ENCODE measurements around the gene DOP1A.

DOP1A gene

GRCh38 chr6:83069633-83070032 lies 2.2 kb downstream of the DOP1A start:
- Histone ChIP-seq H3K14ac (ENCODE audit: low read length) (no peak overlapping the region), H3K36me3 (replicated peaks in 1 of 2; ENCODE audit: control insufficient read depth in 2 of 2, insufficient read depth in 2 of 2, low read length in 2 of 2) (no peaks in the 10 kb centered on the region), H3K79me1 (ENCODE audit: low read depth, low read length) (no peaks in the 10 kb centered on the region), H2BK12ac (ENCODE audit: low read length) (no peak overlapping the region), H3K4me1 (ENCODE audit: control insufficient read depth in 2 of 2, insufficient read depth in 1 of 2, low read depth in 1 of 2, low read length in 2 of 2) (peaks cover 2 to 8% of the 10 kb centered on the region in 2 donors), H4K91ac (ENCODE audit: low read depth, low read length, poor library complexity) (no peak overlapping the region), H2BK120ac (ENCODE audit: low read depth, low read length) (no peak overlapping the region), H3K18ac (ENCODE audit: low read length) (no peak overlapping the region), H4K8ac (ENCODE audit: low read depth, low read length) (no peak overlapping the region), H2BK15ac (ENCODE audit: low read length) (no peak overlapping the region), H3K27ac (replicated peaks; ENCODE audit: low read length) (no peak overlapping the region), H2BK5ac (ENCODE audit: low read length) (no peak overlapping the region), H3K27me3 (ENCODE audit: control insufficient read depth in 3 of 3, insufficient read depth in 3 of 3, low read depth in 1 of 3, low read length in 3 of 3) (no peaks in the 10 kb centered on the region), H3K9ac (ENCODE audit: low read depth, low read length, poor library complexity) (no peak overlapping the region), H2AFZ (ENCODE audit: low read length) (no peak overlapping the region), H3K4ac (ENCODE audit: low read length) (no peak overlapping the region), H3K4me3 (ENCODE audit: low read length in 2 of 2) (no peak overlapping the region), H3K9me3 (replicated peaks in 1 of 2; ENCODE audit: control insufficient read depth in 2 of 2, insufficient read depth in 1 of 2, low read depth in 1 of 2, low read length in 2 of 2) (no peaks in the 10 kb centered on the region), H3K23ac (ENCODE audit: low read depth, low read length, poor library complexity) (no peak overlapping the region), H3K4me2 (ENCODE audit: insufficient read depth, low read length, poor library complexity, severe bottlenecking) (no peak overlapping the region), H2AK5ac (ENCODE audit: low read depth, low read length) (no peak overlapping the region)
- no peak for DNase-seq (ENCODE audit: low spot score)

GRCh38 chr6:83071023-83071422 lies 3.6 kb downstream of the DOP1A start:
- H3K4ac ChIP-seq (ENCODE audit: low read length) = no peak overlapping the region
- H3K9ac ChIP-seq (ENCODE audit: low read depth, low read length, poor library complexity) = no peak overlapping the region
- H3K36me3 ChIP-seq (replicated peaks in 1 of 2; ENCODE audit: control insufficient read depth in 2 of 2, insufficient read depth in 2 of 2, low read length in 2 of 2) = no peaks in the 10 kb centered on the region
- peaks cover 0 to 6% of the 10 kb centered on the region in 2 donors for H3K4me1 ChIP-seq (ENCODE audit: control insufficient read depth in 2 of 2, insufficient read depth in 1 of 2, low read depth in 1 of 2, low read length in 2 of 2)
- H4K8ac ChIP-seq (ENCODE audit: low read depth, low read length) = no peak overlapping the region
- H3K23ac ChIP-seq (ENCODE audit: low read depth, low read length, poor library complexity) = no peak overlapping the region
- H2BK15ac ChIP-seq (ENCODE audit: low read length) = no peak overlapping the region
- H3K79me1 ChIP-seq (ENCODE audit: low read depth, low read length) = no peaks in the 10 kb centered on the region
- no peak overlapping the region for H3K27ac ChIP-seq (replicated peaks; ENCODE audit: low read length)
- no peak for DNase-seq (ENCODE audit: low spot score)
- H2BK5ac ChIP-seq (ENCODE audit: low read length) = no peak overlapping the region
- no peak overlapping the region for H2AFZ ChIP-seq (ENCODE audit: low read length)
- H4K91ac ChIP-seq (ENCODE audit: low read depth, low read length, poor library complexity) = no peak overlapping the region
- H3K14ac ChIP-seq (ENCODE audit: low read length) = no peak overlapping the region
- no peak overlapping the region for H3K18ac ChIP-seq (ENCODE audit: low read length)
- no peak overlapping the region for H2AK5ac ChIP-seq (ENCODE audit: low read depth, low read length)
- H2BK12ac ChIP-seq (ENCODE audit: low read length) = no peak overlapping the region
- H3K9me3 ChIP-seq (replicated peaks in 1 of 2; ENCODE audit: control insufficient read depth in 2 of 2, insufficient read depth in 1 of 2, low read depth in 1 of 2, low read length in 2 of 2) = no peaks in the 10 kb centered on the region
- H3K4me2 ChIP-seq (ENCODE audit: insufficient read depth, low read length, poor library complexity, severe bottlenecking) = no peak overlapping the region
- no peak overlapping the region for H3K4me3 ChIP-seq (ENCODE audit: low read length in 2 of 2)
- H2BK120ac ChIP-seq (ENCODE audit: low read depth, low read length) = no peak overlapping the region
- no peaks in the 10 kb centered on the region for H3K27me3 ChIP-seq (ENCODE audit: control insufficient read depth in 3 of 3, insufficient read depth in 3 of 3, low read depth in 1 of 3, low read length in 3 of 3)
- no CpG with 5 or more reads among the region's 4 CpGs for WGBS, 2 donors (ENCODE audit: extremely low coverage in 2 of 2, insufficient read length in 2 of 2, insufficient replicate concordance in 1 of 2)

- no peak for DNase-seq (ENCODE audit: low spot score)
- Histone ChIP-seq H3K4ac (ENCODE audit: low read length) (no peak overlapping the region), H2BK12ac (ENCODE audit: low read length) (no peak overlapping the region), H4K8ac (ENCODE audit: low read depth, low read length) (no peak overlapping the region), H2BK120ac (ENCODE audit: low read depth, low read length) (no peak overlapping the region), H2AK5ac (ENCODE audit: low read depth, low read length) (no peak overlapping the region), H3K9ac (ENCODE audit: low read depth, low read length, poor library complexity) (no peak overlapping the region), H3K14ac (ENCODE audit: low read length) (no peak overlapping the region), H2AFZ (ENCODE audit: low read length) (no peak overlapping the region), H3K18ac (ENCODE audit: low read length) (no peak overlapping the region), H2BK5ac (ENCODE audit: low read length) (no peak overlapping the region), H4K91ac (ENCODE audit: low read depth, low read length, poor library complexity) (no peak overlapping the region), H3K4me1 (ENCODE audit: control insufficient read depth in 2 of 2, insufficient read depth in 1 of 2, low read depth in 1 of 2, low read length in 2 of 2) (peaks cover 0 to 6% of the 10 kb centered on the region in 2 donors), H3K36me3 (replicated peaks in 1 of 2; ENCODE audit: control insufficient read depth in 2 of 2, insufficient read depth in 2 of 2, low read length in 2 of 2) (no peaks in the 10 kb centered on the region), H3K4me3 (ENCODE audit: low read length in 2 of 2) (no peak overlapping the region), H3K9me3 (replicated peaks in 1 of 2; ENCODE audit: control insufficient read depth in 2 of 2, insufficient read depth in 1 of 2, low read depth in 1 of 2, low read length in 2 of 2) (no peaks in the 10 kb centered on the region), H3K79me1 (ENCODE audit: low read depth, low read length) (no peaks in the 10 kb centered on the region), H3K27ac (replicated peaks; ENCODE audit: low read length) (no peak overlapping the region), H3K27me3 (ENCODE audit: control insufficient read depth in 3 of 3, insufficient read depth in 3 of 3, low read depth in 1 of 3, low read length in 3 of 3) (no peaks in the 10 kb centered on the region), H3K4me2 (ENCODE audit: insufficient read depth, low read length, poor library complexity, severe bottlenecking) (no peak overlapping the region), H2BK15ac (ENCODE audit: low read length) (no peak overlapping the region), H3K23ac (ENCODE audit: low read depth, low read length, poor library complexity) (no peak overlapping the region)
- WGBS, 2 donors (ENCODE audit: extremely low coverage in 2 of 2, insufficient read length in 2 of 2, insufficient replicate concordance in 1 of 2) = no CpG with 5 or more reads among the region's 1 CpG
Observed at GRCh38 chr6:83071707-83072106, 4.2 kb downstream of the DOP1A start.

- H4K91ac ChIP-seq (ENCODE audit: low read depth, low read length, poor library complexity) = no peak overlapping the region
- H3K36me3 ChIP-seq (replicated peaks in 1 of 2; ENCODE audit: control insufficient read depth in 2 of 2, insufficient read depth in 2 of 2, low read length in 2 of 2) = no peaks in the 10 kb centered on the region
- no peaks in the 10 kb centered on the region for H3K27me3 ChIP-seq (ENCODE audit: control insufficient read depth in 3 of 3, insufficient read depth in 3 of 3, low read depth in 1 of 3, low read length in 3 of 3)
- H3K23ac ChIP-seq (ENCODE audit: low read depth, low read length, poor library complexity) = no peak overlapping the region
- no peak for DNase-seq (ENCODE audit: low spot score)
- no peak overlapping the region for H2AFZ ChIP-seq (ENCODE audit: low read length)
- no peak overlapping the region for H3K4me3 ChIP-seq (ENCODE audit: low read length in 2 of 2)
- no peak overlapping the region for H3K9ac ChIP-seq (ENCODE audit: low read depth, low read length, poor library complexity)
- no peak overlapping the region for H2BK15ac ChIP-seq (ENCODE audit: low read length)
- H3K4ac ChIP-seq (ENCODE audit: low read length) = no peak overlapping the region
- no peak overlapping the region for H2BK120ac ChIP-seq (ENCODE audit: low read depth, low read length)
- no peak overlapping the region for H3K18ac ChIP-seq (ENCODE audit: low read length)
- H2AK5ac ChIP-seq (ENCODE audit: low read depth, low read length) = no peak overlapping the region
- no peak overlapping the region for H2BK5ac ChIP-seq (ENCODE audit: low read length)
- H3K79me1 ChIP-seq (ENCODE audit: low read depth, low read length) = no peaks in the 10 kb centered on the region
- H3K14ac ChIP-seq (ENCODE audit: low read length) = no peak overlapping the region
- no peak overlapping the region for H3K27ac ChIP-seq (replicated peaks; ENCODE audit: low read length)
- H3K4me1 ChIP-seq (ENCODE audit: control insufficient read depth in 2 of 2, insufficient read depth in 1 of 2, low read depth in 1 of 2, low read length in 2 of 2) = peaks cover 0 to 6% of the 10 kb centered on the region in 2 donors
- WGBS, 2 donors (ENCODE audit: extremely low coverage in 2 of 2, insufficient read length in 2 of 2, insufficient replicate concordance in 1 of 2) = no CpG with 5 or more reads among the region's 2 CpGs
- no peak overlapping the region for H2BK12ac ChIP-seq (ENCODE audit: low read length)
- H3K4me2 ChIP-seq (ENCODE audit: insufficient read depth, low read length, poor library complexity, severe bottlenecking) = no peak overlapping the region
- no peak overlapping the region for H4K8ac ChIP-seq (ENCODE audit: low read depth, low read length)
- H3K9me3 ChIP-seq (replicated peaks in 1 of 2; ENCODE audit: control insufficient read depth in 2 of 2, insufficient read depth in 1 of 2, low read depth in 1 of 2, low read length in 2 of 2) = no peaks in the 10 kb centered on the region
Observed at GRCh38 chr6:83072726-83073125, 5.3 kb downstream of the DOP1A start.

Measured in neuronal stem cell (in vitro differentiated cells).